ENCODE measurements around the gene BLOC1S6. TPM values are rescaled to one million over a fixed set of nuclear protein-coding genes. Genes with fewer than 3 reads are reported as not detected.

Gene BLOC1S6
- polyA plus RNA-seq, 2 of the 4 experiments (the other 2 are of a cell fraction) = 19.0 to 30.9 TPM

DNA sequence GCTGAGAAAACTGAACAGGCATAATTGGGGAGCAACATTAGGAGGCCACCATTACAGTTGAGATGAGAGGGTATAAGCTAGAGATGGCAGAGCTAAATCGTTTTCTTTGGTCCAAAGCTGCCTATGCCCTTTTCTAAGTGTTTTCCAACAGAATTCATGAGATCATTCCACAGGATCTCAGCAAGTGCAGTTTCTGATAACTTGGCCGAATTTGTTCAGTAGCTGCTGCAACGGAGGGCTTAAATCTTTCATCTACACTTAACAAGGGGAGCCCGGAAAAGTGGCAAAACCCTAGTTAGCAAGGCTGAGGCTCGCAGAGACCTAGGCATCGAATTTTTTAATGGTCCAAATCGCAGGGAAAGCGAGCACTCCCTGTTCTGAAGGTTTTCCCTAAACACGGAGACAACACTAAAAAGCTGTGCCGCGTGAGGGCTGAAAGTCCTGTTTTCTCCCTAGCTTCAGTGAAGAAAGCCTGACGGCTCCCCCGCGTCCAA, 531 bp upstream of the BLOC1S6 start:
- POLR2A ChIA-PET = interaction anchor here (0.6 to 1.1 kb wide), 3 partner anchors 11 to 55 kb away, joined by 3 to 5 read pairs (median 3); no protein-coding TSS in a partner anchor
- Histone ChIP-seq H3K27ac (peak overlapping the region; percentile 95 to 98), H3K4me2 (peak overlapping the region; percentile 97), H3K9me3 (no peaks in the 10 kb centered on the region), H3K4me1 (peaks cover 23% of the 10 kb centered on the region; the same call in 2 of the 3 replicates), H3K4me3 (peak overlapping the region; percentile 75)
- WGBS (ENCODE audit: missing lambda C conversion rate) = 5% methylated on average over 9 of the region's 14 CpGs
- CTCF ChIA-PET = interaction anchor here (1.1 to 3.9 kb wide), 5 partner anchors 12 to 157 kb away, joined by 3 to 21 read pairs (median 5); no protein-coding TSS in a partner anchor
- DNase-seq (ENCODE audit: low read depth in 1 of 2, low spot score in 1 of 2) = no peak
- no peak for FAIRE-seq
- ATAC-seq = peak; percentile 17 to 19; a peak in 4 of 6 replicates
- TF ChIP-seq RARB (CRISPR knock-in tag; IDR thresholded peaks at IDR 0.05) = no peak
- no peak for TF ChIP-seq CBX2 (IDR thresholded peaks at IDR 0.05; ENCODE audit: borderline replicate concordance, low read depth)
- TF ChIP-seq NR3C1 (IDR thresholded peaks at IDR 0.05) = no peak
- TF ChIP-seq ESRRA (IDR thresholded peaks at IDR 0.05; ENCODE audit: borderline replicate concordance, low read length) = no peak
- no peak for TF ChIP-seq BHLHE40 (IDR thresholded peaks at IDR 0.05; ENCODE audit: low read depth, low read length)
- TF ChIP-seq MAZ (IDR thresholded peaks at IDR 0.05; ENCODE audit: borderline replicate concordance, low read depth, low read length) = no peak
- TF ChIP-seq HOXB5 (CRISPR knock-in tag; IDR thresholded peaks at IDR 0.05) = no peak
- no peak for TF ChIP-seq EHMT2 (IDR thresholded peaks at IDR 0.05; ENCODE audit: low read depth)
- TF ChIP-seq HOXB13 (CRISPR knock-in tag; IDR thresholded peaks at IDR 0.05; ENCODE audit: low read depth) = no peak
- no peak for TF ChIP-seq EP300 (IDR thresholded peaks at IDR 0.05)
- no peak for TF ChIP-seq KDM5A (IDR thresholded peaks at IDR 0.05)
- TF ChIP-seq EHF (CRISPR knock-in tag; IDR thresholded peaks at IDR 0.05) = no peak
- no peak for TF ChIP-seq MYC (IDR thresholded peaks at IDR 0.05; ENCODE audit: borderline replicate concordance, low read length)
- TF ChIP-seq HOXA7 (CRISPR knock-in tag; IDR thresholded peaks at IDR 0.05) = no peak
- no peak for TF ChIP-seq FOXS1 (CRISPR knock-in tag; IDR thresholded peaks at IDR 0.05)

DNA sequence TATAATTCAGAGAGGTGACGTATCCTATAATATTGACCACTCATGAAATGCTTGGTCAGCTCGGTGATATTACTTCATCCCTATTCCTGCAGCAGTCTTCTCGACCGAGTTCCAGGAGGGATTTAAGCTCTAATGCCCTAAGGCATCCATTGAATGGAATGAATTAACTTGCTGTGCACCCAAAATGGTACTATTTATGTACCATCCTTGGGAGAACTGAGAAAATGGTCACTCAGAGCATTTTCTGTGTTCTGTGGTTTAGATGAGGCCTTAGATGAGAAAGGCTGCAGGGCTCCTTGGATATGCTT, 638 bp downstream of the BLOC1S6 start:
- ATAC-seq (no peak), FAIRE-seq (no peak), DNase-seq (ENCODE audit: low read depth in 1 of 2, low spot score in 1 of 2) (no peak)
- CTCF ChIA-PET = interaction anchor here (1.3 to 3.9 kb wide), 3 partner anchors 24 to 129 kb away, joined by 4 to 21 read pairs (median 11); no protein-coding TSS in a partner anchor
- H3K4me2 ChIP-seq = peak overlapping the region; percentile 97
- H3K27ac ChIP-seq = peak overlapping the region; percentile 95 to 98
- TF ChIP-seq, protein P1, sequence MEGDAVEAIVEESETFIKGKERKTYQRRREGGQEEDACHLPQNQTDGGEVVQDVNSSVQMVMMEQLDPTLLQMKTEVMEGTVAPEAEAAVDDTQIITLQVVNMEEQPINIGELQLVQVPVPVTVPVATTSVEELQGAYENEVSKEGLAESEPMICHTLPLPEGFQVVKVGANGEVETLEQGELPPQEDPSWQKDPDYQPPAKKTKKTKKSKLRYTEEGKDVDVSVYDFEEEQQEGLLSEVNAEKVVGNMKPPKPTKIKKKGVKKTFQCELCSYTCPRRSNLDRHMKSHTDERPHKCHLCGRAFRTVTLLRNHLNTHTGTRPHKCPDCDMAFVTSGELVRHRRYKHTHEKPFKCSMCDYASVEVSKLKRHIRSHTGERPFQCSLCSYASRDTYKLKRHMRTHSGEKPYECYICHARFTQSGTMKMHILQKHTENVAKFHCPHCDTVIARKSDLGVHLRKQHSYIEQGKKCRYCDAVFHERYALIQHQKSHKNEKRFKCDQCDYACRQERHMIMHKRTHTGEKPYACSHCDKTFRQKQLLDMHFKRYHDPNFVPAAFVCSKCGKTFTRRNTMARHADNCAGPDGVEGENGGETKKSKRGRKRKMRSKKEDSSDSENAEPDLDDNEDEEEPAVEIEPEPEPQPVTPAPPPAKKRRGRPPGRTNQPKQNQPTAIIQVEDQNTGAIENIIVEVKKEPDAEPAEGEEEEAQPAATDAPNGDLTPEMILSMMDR (IDR thresholded peaks at IDR 0.05) = no peak
- TF ChIP-seq MAFK (IDR thresholded peaks at IDR 0.05; ENCODE audit: partially characterized antibody) = peak; percentile 33
- no peak for TF ChIP-seq EHF (CRISPR knock-in tag; IDR thresholded peaks at IDR 0.05)
- no peaks in the 10 kb centered on the region for H3K9me3 ChIP-seq
- peaks cover 23% of the 10 kb centered on the region; the same call in 2 of the 3 replicates for H3K4me1 ChIP-seq
- POLR2A ChIA-PET = no interaction called here
- 5% methylated on average over 4 of the region's 4 CpGs for WGBS (ENCODE audit: missing lambda C conversion rate)
- H3K4me3 ChIP-seq = peak overlapping the region; percentile 75

DNA sequence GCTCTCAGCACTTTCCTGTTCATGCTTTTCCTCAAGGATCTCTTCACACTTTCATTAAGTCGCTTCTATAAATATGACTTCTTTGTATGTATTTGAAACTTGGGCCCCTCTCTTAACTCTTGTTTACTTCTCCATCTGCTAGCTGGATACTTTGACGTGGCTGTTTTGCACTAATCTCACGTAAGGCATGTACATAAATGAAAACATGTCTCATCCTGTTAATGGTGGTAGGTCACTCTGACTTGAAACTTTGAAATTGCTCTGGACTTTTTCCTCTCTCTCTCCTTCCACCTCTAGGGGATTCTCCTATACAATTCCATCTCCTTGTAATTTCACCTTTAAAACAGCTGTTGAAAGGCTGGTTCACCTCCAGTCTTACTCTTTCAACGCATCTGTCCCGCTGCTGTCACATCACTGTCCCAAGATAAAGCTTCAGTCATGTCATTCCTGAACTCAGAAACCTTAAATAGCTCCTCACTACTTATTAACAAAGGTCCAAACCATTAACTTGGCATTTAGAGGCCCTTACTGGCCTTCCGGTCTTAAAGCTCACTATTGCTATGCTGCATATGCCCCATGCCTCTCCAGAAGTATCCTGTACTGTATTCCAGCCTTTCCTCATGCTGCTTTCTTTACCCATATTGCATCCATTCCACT, 1.2 kb downstream of the BLOC1S6 start:
- FAIRE-seq (no peak), ATAC-seq (no peak), DNase-seq (ENCODE audit: low read depth in 1 of 2, low spot score in 1 of 2) (no peak)
- H3K27ac ChIP-seq = peak overlapping the region; percentile 95 to 98
- WGBS (ENCODE audit: missing lambda C conversion rate) = 38% methylated on average over 6 of the region's 6 CpGs
- no peaks in the 10 kb centered on the region for H3K9me3 ChIP-seq
- H3K4me1 ChIP-seq = peaks cover 23% of the 10 kb centered on the region; the same call in 2 of the 3 replicates
- peak overlapping the region; percentile 97 for H3K4me2 ChIP-seq
- CTCF ChIA-PET = interaction anchor here (1.3 to 3.9 kb wide), 3 partner anchors 25 to 157 kb away, joined by 4 to 21 read pairs (median 11); no protein-coding TSS in a partner anchor
- H3K4me3 ChIP-seq = peak overlapping the region; percentile 75
- POLR2A ChIA-PET = no interaction called here
- TF ChIP-seq, protein P2, sequence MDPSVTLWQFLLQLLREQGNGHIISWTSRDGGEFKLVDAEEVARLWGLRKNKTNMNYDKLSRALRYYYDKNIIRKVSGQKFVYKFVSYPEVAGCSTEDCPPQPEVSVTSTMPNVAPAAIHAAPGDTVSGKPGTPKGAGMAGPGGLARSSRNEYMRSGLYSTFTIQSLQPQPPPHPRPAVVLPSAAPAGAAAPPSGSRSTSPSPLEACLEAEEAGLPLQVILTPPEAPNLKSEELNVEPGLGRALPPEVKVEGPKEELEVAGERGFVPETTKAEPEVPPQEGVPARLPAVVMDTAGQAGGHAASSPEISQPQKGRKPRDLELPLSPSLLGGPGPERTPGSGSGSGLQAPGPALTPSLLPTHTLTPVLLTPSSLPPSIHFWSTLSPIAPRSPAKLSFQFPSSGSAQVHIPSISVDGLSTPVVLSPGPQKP (IDR thresholded peaks at IDR 0.05; ENCODE audit: low read depth, low read length) = no peak
- TF ChIP-seq JUNB (IDR thresholded peaks at IDR 0.05) (no peak), FOSB (CRISPR knock-in tag; IDR thresholded peaks at IDR 0.05) (no peak), JUN (IDR thresholded peaks at IDR 0.05) (no peak), MAZ (IDR thresholded peaks at IDR 0.05; ENCODE audit: borderline replicate concordance, low read depth, low read length) (no peak), SMC3 (IDR thresholded peaks at IDR 0.05) (no peak), CBX8 (IDR thresholded peaks at IDR 0.05) (no peak), CHD2 (IDR thresholded peaks at IDR 0.05; ENCODE audit: low read length, partially characterized antibody) (no peak), CHD4 (IDR thresholded peaks at IDR 0.05; ENCODE audit: borderline replicate concordance) (no peak), HOXA7 (CRISPR knock-in tag; IDR thresholded peaks at IDR 0.05) (no peak), FOSL2 (IDR thresholded peaks at IDR 0.05) (no peak), FOSL2 (CRISPR knock-in tag; IDR thresholded peaks at IDR 0.05) (no peak)

Data from A549 (cell line).